ENCODE results near the gene PPP4R4. TPM values are rescaled to one million over a fixed set of nuclear protein-coding genes. Genes with fewer than 3 reads are reported as not detected.
"Not testable (repeated sequence)": the region's sequence is repeated elsewhere in the genome, so short reads cannot be mapped to it uniquely, and the experiment has no call there.

The PPP4R4 gene
- total RNA-seq, 1 experiment from 2014 or later, result 0.99 TPM

- no peak for DNase-seq (ENCODE audit: low read depth)
Observed at GRCh38 chr14:94177806-94178205, 3.7 kb downstream of the PPP4R4 start.

DNA sequence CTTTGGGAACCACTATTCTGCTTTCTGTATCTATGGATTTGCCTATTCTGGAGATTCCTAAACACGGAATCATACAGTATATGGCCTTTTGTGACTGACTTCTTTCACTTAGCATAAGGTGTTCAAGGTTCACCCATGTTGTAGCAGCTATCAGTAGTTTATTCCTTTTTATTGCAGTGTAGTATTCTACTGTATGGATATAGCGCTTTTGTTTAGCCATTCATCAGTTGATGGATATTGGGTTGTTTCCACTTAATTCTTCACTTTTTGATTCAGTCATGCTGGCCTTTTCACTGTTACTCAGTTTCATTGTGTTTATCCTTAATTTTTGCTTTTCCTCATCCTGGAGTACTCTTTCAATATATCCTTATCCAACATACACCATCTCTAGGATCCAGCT lies 5.1 kb downstream of the PPP4R4 start:
- no peak for DNase-seq (ENCODE audit: low read depth)

DNA sequence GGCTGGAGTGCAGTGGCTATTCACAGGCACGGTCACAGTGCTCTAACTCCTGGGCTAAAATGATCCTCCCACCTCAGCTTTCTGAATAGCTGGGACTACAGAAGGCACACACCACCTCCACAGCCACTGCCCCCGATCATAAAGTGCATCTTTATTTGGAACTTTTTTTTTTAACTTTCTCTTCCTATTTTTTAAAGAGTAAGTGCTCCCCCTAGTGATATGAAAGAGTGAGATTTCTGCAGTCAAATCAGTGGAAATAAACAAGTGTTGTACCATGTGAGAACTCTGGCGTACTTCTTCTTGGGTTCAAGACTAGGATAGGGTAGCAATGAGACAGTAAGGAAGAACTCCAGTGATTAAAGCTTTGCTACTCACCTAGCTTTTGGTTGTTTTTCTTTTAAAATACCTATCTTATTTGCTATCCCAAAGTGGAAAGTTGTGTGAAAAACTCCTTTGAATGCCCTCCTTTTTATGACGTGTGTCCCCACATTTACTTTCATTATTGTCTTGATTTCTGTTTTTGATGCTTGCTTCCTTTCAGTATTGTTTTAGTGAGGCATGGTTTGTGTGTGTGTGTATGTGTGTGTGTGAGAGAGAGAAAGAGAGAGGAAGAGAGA lies 6.6 kb downstream of the PPP4R4 start:
- peak; percentile 38 for DNase-seq (ENCODE audit: low read depth)

- DNase-seq (ENCODE audit: low read depth), result no peak
Observed at GRCh38 chr14:94181835-94182234, 7.7 kb downstream of the PPP4R4 start.

- no peak for DNase-seq (ENCODE audit: low read depth)
Observed at GRCh38 chr14:94192536-94192935, 18.4 kb downstream of the PPP4R4 start.

- DNase-seq (ENCODE audit: low read depth), result no peak
Observed at GRCh38 chr14:94193776-94194175, 19.7 kb downstream of the PPP4R4 start.

DNA sequence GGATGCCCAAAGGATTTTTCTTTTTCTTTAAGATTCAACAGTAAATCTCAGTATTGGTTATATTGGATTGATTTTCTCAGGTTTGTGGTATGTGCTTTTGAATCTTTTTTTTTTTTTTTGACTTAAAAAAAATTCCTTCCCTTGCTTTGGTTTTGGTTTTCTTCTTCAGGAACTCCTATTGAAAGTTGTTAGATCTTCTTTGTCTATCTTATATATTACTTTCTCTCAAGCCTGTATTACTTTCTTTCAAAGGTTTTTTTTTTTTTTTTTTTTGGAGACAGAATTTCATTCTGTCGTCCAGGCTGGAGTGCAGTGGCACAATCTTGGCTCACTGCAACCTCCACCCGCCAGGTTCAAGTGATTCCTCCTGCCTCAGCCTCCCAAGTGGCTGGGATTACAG lies 21.9 kb downstream of the PPP4R4 start:
- DNase-seq (ENCODE audit: low read depth), result no peak

DNA sequence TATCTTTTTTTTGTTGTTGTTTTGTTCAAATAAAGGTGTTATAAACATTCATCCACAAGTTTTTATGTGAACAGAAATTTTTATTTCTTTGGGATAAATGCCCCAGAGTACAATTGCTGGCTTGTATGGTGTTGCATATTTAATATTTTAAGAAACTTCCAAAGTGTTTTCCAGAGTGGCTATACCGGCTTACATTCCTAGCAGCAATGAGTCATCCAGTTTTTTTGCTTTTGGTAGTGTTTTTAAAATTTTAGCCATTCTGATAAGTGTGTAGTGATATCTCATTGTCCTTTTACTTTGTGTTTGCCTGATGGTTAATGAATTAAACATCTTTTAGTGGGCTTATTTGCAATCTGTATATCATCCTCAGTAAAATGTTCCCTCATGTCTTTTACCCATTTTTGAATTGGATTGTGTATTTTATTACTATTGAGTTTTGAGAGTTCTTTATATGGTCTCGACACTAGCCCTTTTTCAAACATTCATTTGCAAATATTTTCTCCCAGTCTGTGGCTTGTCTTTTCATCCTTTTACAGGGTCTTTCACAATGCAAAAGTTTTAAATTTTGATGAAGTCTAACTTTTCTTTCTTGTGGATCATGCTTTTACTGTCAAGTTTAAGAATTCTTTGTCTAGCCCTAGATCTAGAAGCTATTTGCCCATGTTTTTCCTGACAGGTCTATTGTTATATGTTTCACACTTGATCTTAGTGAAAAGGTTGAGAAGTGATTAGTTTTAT lies 29.5 kb downstream of the PPP4R4 start:
- DNase-seq (ENCODE audit: low read depth), result no peak

GRCh38 chr14:94213021-94213420 lies 38.9 kb downstream of the PPP4R4 start:
- peak; percentile 51 for DNase-seq (ENCODE audit: low read depth)

- DNase-seq (ENCODE audit: low read depth), result no peak
Observed at GRCh38 chr14:94213741-94214140, 39.6 kb downstream of the PPP4R4 start.

DNA sequence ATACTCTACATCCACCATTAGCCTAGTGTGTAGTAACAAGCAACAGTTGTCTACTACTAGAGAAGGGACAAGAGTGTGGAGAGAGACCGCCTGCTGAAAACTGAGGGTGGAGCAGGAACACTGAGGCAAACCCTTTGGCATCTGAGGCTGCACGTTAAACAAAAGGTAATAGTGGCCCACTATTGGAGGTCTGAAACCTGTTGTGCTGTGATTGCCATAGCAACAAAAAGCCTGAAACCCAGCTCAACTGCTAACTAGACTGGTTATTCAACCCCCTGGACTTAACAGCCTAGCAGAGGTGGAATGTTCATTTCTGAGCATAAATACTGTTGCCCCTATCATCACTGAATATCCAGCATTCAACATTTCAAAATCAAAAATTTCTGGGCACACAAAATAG lies 43.0 kb downstream of the PPP4R4 start:
- no peak for DNase-seq (ENCODE audit: low read depth)

DNA sequence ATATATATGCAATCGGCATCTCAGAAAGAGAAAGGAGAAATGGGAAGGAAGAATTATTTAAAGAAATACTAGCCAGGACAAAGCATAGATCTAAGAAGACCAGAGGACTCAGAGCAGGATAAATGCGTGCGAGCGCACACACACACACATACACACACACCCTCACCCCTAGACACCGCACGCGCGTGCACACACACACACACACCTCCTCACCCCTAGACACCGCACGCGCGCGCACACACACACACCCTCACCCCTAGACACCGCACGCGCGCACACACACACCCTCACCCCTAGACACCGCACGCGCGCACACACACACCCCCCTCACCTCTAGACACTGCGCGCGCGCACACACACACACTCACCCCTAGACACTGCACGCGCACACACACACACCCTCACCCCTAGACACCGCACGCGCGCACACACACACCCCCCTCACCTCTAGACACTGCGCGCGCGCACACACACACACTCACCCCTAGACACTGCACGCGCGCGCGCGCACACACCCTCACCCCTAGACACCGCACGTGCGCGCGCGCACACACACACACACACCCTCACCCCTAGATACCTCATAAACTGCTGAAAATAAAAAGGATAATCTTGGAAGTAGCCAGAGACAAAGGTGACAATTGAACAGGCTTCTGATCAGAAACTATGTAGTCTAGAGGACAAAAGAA lies 44.2 kb downstream of the PPP4R4 start:
- DNase-seq (ENCODE audit: low read depth), result not testable (repeated sequence)

DNA sequence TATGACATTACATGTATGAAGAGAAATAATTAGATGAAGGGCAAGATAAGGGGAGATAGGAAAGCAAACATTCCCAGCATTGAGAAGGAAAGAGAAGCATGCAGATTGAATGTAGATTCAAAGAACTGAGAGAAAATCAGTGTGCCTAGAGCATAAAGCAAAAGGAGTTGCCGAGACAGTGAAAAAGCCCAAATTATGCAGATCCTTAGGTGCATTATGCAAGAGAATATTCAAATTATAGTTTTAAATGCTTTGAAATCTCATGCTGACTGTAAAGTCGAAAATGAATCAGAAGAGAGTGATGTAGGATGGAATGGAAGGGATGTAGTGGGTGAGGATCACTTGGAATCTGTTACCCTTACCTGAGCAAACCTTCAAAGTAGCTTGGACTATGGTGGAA lies 49.9 kb downstream of the PPP4R4 start:
- DNase-seq (ENCODE audit: low read depth), result no peak

GRCh38 chr14:94225460-94226378 lies 51.6 kb downstream of the PPP4R4 start:
- DNase-seq (ENCODE audit: low read depth), result no peak

DNA sequence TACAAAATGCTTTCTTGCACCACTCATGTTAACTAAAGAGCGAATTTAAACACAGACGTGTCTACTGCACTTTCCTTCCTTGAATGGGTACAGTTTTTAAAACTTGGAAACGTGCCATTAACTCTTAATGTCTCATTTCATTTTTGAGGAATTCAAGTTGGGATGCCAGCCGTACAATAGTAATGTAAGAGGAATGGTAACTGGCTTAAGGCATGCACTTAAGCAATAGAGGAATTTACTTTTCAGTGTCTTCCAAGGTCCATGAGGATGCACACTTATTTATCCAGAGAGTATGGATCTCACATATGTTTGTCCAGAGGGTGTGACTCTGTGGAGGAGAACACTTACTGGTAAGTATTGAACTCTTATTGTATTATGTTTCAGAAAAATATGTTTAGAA lies 52.9 kb downstream of the PPP4R4 start:
- no peak for DNase-seq (ENCODE audit: low read depth)

DNA sequence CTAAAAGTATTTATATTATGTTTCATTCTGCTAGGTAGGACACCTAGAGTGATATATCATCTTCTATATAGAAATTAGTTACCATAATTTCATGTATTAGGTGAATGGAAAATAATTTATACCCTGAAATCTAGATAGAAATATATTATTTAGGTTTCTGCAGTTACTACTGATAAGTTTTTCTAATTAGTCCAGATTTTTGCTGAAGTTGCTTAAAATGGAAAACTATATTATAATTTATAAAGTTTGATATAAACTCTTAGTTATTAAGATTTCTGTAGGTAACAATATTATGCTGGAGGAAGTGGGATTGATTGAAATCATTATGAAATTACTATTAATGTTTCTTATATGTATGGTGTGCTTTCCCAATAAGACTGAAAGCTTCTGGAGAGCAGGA lies 62.9 kb downstream of the PPP4R4 start:
- DNase-seq (ENCODE audit: low read depth), result no peak

- no peak for DNase-seq (ENCODE audit: low read depth)
Observed at GRCh38 chr14:94237983-94238382, 63.9 kb downstream of the PPP4R4 start.

GRCh38 chr14:94239406-94239805 lies 65.3 kb downstream of the PPP4R4 start:
- no peak for DNase-seq (ENCODE audit: low read depth)

DNA sequence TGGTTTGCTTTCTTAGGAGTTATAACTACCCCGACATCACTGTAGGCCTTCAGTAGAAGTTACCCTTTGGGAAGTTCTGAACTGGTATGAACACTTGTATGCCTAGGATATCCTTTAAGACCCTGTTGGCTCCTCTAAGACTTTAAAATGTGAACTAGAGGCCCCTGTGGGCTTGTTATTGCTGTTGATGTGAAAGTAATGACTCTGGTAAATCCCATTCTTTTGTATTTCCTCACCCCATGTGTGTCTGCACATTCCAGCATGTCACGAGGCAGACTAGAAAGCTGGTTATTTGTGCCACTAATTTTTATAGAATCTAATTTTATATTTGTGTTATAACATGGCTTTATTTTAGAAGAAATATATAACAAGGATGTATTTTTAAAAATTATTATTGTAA lies 70.1 kb downstream of the PPP4R4 start:
- no peak for DNase-seq (ENCODE audit: low read depth)

DNA sequence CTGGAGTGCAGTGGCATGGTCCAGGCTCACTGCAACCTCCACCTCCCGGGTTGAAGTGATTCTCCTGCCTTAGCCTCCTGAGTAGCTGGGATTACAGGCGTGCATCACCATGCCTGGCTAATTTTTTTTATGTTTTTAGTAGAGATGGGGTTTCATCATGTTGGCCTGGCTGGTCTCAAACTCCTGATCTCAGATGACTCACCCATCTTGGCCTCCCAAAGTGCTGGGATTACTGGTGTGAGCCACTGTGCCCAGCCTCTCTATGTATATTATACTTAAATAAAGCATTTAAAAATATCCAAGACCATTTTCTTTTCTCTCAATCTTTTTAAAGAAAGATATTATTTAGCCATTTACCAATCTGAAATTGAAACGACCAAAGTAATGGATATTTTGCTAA lies 90.1 kb downstream of the PPP4R4 start:
- not testable (repeated sequence) for DNase-seq (ENCODE audit: low read depth)

- DNase-seq (ENCODE audit: low read depth), result no peak
Observed at GRCh38 chr14:94267352-94267751, 93.2 kb downstream of the PPP4R4 start.

GRCh38 chr14:94268582-94268981 lies 94.5 kb downstream of the PPP4R4 start:
- peak; percentile 3 for DNase-seq (ENCODE audit: low read depth)

All from M059J (cell line).